Aorta (tissue), 5 donors: ENCODE measurements around the gene MYO18A. TPM values are rescaled to one million over a fixed set of nuclear protein-coding genes. Genes with fewer than 3 reads are reported as not detected.
"Not testable (repeated sequence)": the region's sequence is repeated elsewhere in the genome, so short reads cannot be mapped to it uniquely, and the experiment has no call there.

ENCODE experiments used
- ATAC-seq: fragments of 200-7000 bp; cut with Tn5 transposase; one replicate; pipeline ENCODE4 v1.9.1; 2022; ENCODE audit warnings: moderate library complexity; ENCODE audit not compliant: low FRiP score
- DNase-seq, 2 donors: peaks; one replicate each; pipeline ENCODE4 v3.0.0-alpha.2; 2020
- H3K27ac ChIP-seq, 2 donors: one replicate each; pipeline ENCODE4 v1.5.1; 2013; ENCODE audit warnings: low read length in 2 of 2, mild to moderate bottlenecking in 2 of 2, moderate library complexity in 2 of 2, control low read depth in 1 of 2, inconsistent platforms in 1 of 2, low read depth in 1 of 2
- H3K27me3 ChIP-seq, 2 donors: one replicate each; pipeline ENCODE4 v1.6.1; 2013; ENCODE audit warnings: control low read depth in 1 of 2, low read length in 1 of 2, mild to moderate bottlenecking in 1 of 2, moderate library complexity in 1 of 2; ENCODE audit not compliant: insufficient read depth in 2 of 2, control insufficient read depth in 1 of 2
- H3K36me3 ChIP-seq, 2 donors: one replicate each; pipeline ENCODE4 v1.6.1; 2013; ENCODE audit warnings: control low read depth in 1 of 2, low read length in 1 of 2, mild to moderate bottlenecking in 1 of 2; ENCODE audit not compliant: insufficient read depth in 2 of 2, control insufficient read depth in 1 of 2
- H3K4me1 ChIP-seq, 2 donors: one replicate each; pipeline ENCODE4 v1.6.1; 2013; ENCODE audit warnings: low read length in 2 of 2, control low read depth in 1 of 2, mild to moderate bottlenecking in 1 of 2, moderate library complexity in 1 of 2; ENCODE audit not compliant: insufficient read depth in 2 of 2, control insufficient read depth in 1 of 2
- H3K4me3 ChIP-seq, 2 donors: one replicate each; pipeline ENCODE4 v1.5.1; 2013; ENCODE audit warnings: low read length in 2 of 2, control low read depth in 1 of 2, mild to moderate bottlenecking in 1 of 2
- H3K9me3 ChIP-seq: one replicate; pipeline ENCODE4 v1.6.1; 2013; ENCODE audit warnings: mild to moderate bottlenecking, low read length; ENCODE audit not compliant: control insufficient read depth
- WGBS, 2 donors: extraction: QIAGEN DNeasy Blood & Tissue Kit; methylation state at CpG; one replicate each; pipeline ENCODE4 v1.1.7; 2013; 5-methylcytosine and 5-hydroxymethylcytosine counted together
- intact Hi-C, 2 donors: fragments of 100-400 bp; cut with DNase I; formaldehyde crosslinking; loops; one replicate each; pipeline versions ENCODE4 v1.14.2 to v1.15.0; 2022
- polyA plus RNA-seq, 2 donors: library from polyadenylated mRNA; stranded (reverse); fragments of 200-250 nt; gene quantifications; one replicate each; pipeline ENCODE4 v1.2.3, GENCODE V29; 2013
- total RNA-seq, 2 donors: library from RNA; stranded (reverse); fragmentation: NEBNext Ultra II Directional; extraction: Animal tissue kit (Norgen Biotek cat#: 25700); gene quantifications; one replicate each; pipeline ENCODE4 v1.2.1, GENCODE V29; 2021
- donor health status: healthy with polysubstance abuse.
- donor health status: Bipolar disorder and iron deficiency.
- donor health status: DM: no; HTN: no; CAD: no.
- donor health status: DM: no; HTN: no; CAD: no.
- donor health status: DM: yes; HTN: yes; CAD: no.

MYO18A gene
- total and polyA plus RNA-seq, 4 donors, result 17.4 to 116 (median 104) TPM

DNA sequence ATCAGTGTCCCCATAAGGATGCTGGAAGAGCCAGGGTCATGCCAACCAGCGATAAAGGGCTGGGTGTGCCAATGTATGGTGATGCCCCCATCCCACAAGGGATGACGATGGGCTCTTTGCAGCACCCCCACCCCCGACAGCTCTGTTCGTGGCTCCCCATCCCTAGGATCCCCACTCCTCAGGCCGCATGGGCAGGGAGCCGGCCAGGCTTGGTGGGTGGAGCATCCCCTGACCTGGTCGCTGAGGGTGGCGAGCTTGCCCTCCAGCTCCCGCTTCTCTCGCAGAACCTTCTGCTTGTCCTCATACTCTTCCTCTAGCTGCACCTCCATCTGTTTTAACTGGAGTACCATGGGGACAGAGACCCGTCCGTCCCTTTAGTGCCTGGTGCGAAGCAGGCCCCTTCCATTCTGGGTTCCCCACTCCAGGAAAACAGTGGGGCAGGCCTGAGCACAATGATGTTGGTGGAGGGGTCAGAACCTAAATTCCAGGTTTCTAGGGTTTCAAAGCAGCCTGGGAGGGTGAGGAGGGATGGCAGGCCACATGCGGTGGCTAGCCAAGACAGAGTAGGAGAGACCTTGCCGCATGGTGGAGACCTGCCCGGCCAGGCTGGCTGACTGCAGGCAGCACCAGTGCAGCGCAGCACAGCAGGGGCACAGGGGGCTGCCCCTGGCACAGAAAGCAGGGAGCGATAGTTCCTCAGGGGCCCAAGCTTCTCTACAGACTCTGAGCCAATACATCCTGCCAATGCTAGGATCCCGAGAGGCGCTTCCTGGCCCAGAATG is 86.9 kb downstream of the MYO18A start:
- Histone ChIP-seq H3K27ac (no peak overlapping the region), H3K9me3 (no peaks in the 10 kb centered on the region), H3K36me3 (peaks cover 4 to 33% of the 10 kb centered on the region in 2 donors), H3K4me1 (no peaks in the 10 kb centered on the region), H3K4me3 (no peak overlapping the region), H3K27me3 (no peaks in the 10 kb centered on the region)
- WGBS, 2 donors, result 92% methylated on average over 20 of the region's 20 CpGs
- ATAC-seq (no peak), DNase-seq (no peak)
- intact Hi-C loops, result no loop called here

DNA sequence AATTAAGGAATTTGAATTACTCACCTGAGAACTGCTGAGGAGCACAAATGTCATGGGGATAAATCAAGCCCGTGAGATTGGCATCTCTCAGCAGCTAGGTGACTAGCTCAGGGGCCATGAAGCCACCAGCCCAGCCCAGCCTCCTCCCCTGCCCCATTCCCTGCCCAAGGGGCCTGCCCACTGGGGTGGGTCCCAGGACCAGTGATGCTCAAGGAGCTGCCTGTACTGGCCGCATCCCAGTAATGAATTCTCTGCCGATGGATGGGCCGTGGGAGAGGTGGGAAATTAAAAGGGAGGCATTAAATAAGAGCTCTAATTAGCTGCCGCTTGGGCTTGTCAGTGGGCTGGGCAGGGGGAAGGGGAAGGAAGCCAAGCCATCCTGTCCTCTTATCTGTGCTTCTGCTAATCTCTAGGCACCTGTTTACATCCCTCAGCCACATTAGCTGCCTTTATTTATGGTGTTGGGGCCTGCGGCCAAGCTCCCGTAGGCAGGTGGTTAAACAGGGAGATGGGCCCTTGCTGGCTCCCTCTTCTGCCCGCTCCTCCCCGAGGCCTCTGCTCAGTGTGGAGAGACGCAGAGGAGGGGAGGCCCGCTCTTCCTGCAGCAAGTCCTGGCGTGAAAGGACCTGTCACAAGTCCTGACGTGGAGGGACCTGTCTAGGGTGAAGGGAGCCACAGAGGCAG is 88.5 kb downstream of the MYO18A start:
- DNase-seq, result no peak
- no peak for ATAC-seq
- no peak overlapping the region for H3K4me3 ChIP-seq
- no peaks in the 10 kb centered on the region for H3K9me3 ChIP-seq
- H3K36me3 ChIP-seq, result peaks cover 4 to 28% of the 10 kb centered on the region in 2 donors
- no peaks in the 10 kb centered on the region for H3K4me1 ChIP-seq
- H3K27me3 ChIP-seq, result no peaks in the 10 kb centered on the region
- H3K27ac ChIP-seq, result no peak overlapping the region
- intact Hi-C loops, result no loop called here
- WGBS, 2 donors, result 82 to 86% methylated on average over 13 of the region's 13 CpGs

DNA sequence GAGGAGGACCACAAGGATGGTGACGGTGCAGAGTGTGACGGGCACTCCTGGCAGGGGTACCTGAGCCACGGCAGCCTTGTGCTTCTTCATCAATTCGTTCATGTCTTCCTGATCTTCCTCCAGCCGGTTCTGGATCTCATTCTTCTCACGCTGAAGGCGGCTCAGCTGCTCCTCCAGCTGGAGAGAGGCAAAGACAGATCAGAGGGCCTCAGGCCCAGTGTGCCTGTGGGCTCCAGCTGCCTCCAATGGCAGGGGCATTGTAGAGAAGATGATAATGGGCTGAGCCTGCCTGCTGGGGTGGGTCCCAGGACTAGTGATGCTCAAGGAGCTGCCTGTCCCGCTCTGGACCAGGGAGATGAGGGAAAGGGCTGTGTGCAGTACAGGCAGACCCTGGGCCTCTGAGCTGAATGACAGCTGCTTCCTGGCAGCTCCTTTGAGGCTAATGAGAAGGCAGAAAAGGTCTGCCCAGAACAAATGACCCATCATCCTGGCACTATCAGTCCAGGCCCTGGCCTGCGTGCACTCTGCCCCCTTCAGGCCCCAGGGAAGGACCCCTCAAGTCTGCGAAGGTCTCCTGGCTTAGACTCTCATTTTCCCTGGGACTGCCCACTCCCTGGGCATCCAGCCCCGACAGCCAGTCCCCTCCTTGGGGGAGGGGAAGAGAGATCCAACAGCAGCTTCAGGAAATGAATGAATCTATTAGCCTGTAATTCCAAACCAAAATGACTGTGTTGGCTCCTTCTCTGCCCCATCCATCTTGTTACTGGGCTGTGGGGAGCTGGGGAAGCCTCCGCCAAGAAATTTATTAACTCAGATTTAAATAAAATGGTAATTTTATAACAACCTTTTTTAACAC is 89.2 kb downstream of the MYO18A start:
- DNase-seq (no peak), ATAC-seq (no peak)
- Histone ChIP-seq H3K27ac (no peak overlapping the region), H3K9me3 (no peaks in the 10 kb centered on the region), H3K36me3 (peaks cover 4 to 31% of the 10 kb centered on the region in 2 donors), H3K4me3 (no peak overlapping the region), H3K4me1 (no peaks in the 10 kb centered on the region), H3K27me3 (no peaks in the 10 kb centered on the region)
- 70 to 75% methylated on average over 12 of the region's 12 CpGs for WGBS, 2 donors
- intact Hi-C loops, result no loop called here

DNA sequence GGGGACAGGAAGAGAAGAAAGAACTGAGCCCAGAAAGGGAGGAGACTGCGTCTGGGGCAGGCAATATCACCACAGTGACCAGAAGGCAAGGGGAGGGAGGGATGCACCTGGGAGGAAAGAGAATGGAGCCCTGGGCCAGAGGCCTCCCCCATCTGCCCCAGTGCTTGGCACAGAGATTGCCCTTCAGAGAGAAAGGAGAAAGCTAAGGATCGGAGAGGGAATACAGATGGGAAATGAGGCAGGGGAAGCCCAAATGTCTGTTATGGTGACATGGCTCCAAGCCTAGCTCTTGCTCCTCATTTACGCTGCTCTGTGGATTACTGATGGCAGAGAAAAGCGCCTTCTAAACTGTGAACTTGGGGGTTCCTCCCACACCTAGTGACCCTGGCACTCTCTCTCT is 90.1 kb downstream of the MYO18A start:
- Histone ChIP-seq H3K27ac (no peak overlapping the region), H3K27me3 (no peaks in the 10 kb centered on the region), H3K4me3 (no peak overlapping the region), H3K36me3 (peaks cover 4 to 33% of the 10 kb centered on the region in 2 donors), H3K9me3 (no peaks in the 10 kb centered on the region), H3K4me1 (no peaks in the 10 kb centered on the region)
- 90 to 92% methylated on average over 4 of the region's 4 CpGs for WGBS, 2 donors
- DNase-seq, result no peak
- no peak for ATAC-seq
- intact Hi-C loops, result no loop called here

DNA sequence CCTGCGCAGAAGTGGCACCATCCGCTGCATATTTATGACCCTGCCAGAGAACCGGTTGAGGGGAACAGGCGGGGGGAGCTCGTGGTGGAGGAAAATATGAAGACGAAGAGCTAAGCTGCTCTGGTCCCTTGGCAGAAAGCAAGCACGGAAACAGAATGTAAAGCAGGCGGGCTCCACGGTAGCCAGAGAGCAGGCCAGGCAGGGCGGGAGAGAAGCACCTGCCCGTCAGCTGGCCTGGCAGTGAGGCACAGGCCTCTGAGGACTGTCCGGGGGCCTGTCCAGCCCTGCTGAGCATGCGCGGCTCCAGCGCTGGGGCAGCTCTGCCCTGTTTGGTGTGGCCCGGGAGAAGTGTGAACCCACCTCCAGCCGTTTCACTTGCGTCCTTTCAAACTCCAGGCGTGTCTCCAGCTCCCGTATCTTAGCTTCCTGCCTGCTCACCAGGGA is 90.6 kb downstream of the MYO18A start:
- H3K4me3 ChIP-seq, result no peak overlapping the region
- no peak for DNase-seq
- 76 to 79% methylated on average over 20 of the region's 20 CpGs for WGBS, 2 donors
- no peak for ATAC-seq
- no peaks in the 10 kb centered on the region for H3K4me1 ChIP-seq
- H3K9me3 ChIP-seq, result no peaks in the 10 kb centered on the region
- intact Hi-C loops, result no loop called here
- peaks cover 4 to 33% of the 10 kb centered on the region in 2 donors for H3K36me3 ChIP-seq
- H3K27ac ChIP-seq, result no peak overlapping the region
- no peaks in the 10 kb centered on the region for H3K27me3 ChIP-seq

DNA sequence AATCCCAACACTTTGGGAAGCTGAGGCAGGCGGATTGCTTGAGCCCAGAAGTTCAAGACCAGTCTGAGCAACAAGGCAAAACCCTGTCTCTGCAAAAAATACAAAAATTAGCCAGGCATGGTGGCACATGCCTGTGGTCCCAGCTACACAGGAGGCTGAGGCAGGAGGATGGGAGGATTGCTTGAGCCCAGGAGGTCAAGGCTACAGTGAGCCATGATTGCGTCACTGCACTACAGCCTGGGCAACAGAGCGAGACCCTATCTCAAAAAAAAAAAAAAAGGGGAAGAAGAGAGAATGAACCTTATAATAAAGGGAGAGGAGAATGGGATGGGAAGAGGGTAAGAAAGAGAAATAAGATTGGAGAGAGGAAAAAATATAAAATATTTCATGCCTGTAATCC is 91.4 kb downstream of the MYO18A start:
- intact Hi-C loops, H3K4me3 ChIP-seq, DNase-seq, ATAC-seq, H3K9me3 ChIP-seq, H3K27me3 ChIP-seq, H3K27ac ChIP-seq, H3K4me1 ChIP-seq: not testable (repeated sequence)
- peaks cover 4 to 31% of the 10 kb centered on the region in 2 donors for H3K36me3 ChIP-seq
- WGBS, 2 donors, result 93 to 96% methylated on average over 3 of the region's 3 CpGs

DNA sequence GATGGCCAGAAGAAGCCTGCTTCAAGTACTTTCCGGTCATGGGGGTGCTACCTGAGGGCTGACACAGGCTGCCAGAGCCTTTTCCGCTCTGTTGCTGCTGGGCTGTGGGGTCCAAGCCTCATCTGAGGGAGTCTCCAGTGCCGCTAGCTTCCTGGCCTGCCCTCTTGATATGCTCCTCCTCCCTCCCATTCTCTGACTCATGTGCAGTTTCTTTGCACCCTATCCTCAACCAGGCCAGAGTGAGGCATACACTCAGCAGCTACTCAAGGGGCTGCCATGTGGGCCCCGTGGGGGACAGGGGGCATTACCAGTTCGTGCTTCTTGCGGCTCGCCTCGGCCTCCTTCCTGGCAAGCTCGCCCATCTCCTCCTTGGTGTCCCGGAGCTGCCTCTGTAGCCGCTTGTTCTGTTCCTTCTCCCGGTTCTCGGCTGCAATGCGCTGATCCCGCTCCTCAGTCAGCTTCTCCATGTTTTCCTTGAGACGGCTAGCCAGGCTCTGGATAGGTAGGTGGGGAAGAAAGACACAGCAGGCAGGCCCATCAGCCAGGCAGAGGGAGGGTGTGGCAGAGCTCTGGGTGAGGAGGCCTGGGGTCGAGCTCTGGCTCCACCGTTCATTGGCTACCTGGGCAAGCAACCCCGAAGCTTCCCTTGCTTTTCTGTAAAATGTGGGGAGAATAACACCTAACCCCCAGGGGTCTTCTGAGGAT is 93.4 kb downstream of the MYO18A start:
- ATAC-seq (no peak), DNase-seq (no peak)
- Histone ChIP-seq H3K27me3 (no peaks in the 10 kb centered on the region), H3K4me3 (no peak overlapping the region), H3K4me1 (no peaks in the 10 kb centered on the region), H3K36me3 (peaks cover 4 to 21% of the 10 kb centered on the region in 2 donors), H3K9me3 (no peaks in the 10 kb centered on the region), H3K27ac (no peak overlapping the region)
- intact Hi-C loops, result no loop called here
- 85 to 88% methylated on average over 19 of the region's 19 CpGs for WGBS, 2 donors

DNA sequence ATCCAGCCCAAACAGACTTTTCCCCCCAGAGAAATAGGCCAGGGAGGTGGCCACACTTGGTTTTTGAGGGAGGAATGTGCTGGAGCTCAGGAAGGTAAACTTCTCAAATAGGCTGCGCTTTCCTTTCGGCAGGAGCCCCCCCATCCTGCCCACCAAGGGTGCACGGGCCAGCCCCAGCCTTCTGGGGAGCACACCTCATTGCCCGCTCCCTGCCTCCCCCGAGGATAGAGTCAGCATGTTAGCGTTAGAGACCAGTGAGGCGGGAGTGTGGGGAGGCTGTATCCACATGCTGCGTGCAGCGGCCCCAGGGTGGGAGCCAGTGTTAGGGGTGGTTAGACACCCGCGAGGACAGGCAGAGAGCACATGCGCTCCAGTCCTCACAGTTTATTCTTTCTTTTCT is 95.0 kb downstream of the MYO18A start:
- H3K27me3 ChIP-seq, result no peaks in the 10 kb centered on the region
- no peaks in the 10 kb centered on the region for H3K4me1 ChIP-seq
- DNase-seq, result no peak
- H3K36me3 ChIP-seq, result peaks cover 0 to 17% of the 10 kb centered on the region in 2 donors
- ATAC-seq, result no peak
- intact Hi-C loops, result no loop called here
- 78 to 81% methylated on average over 12 of the region's 12 CpGs for WGBS, 2 donors
- no peak overlapping the region for H3K4me3 ChIP-seq
- no peaks in the 10 kb centered on the region for H3K9me3 ChIP-seq
- H3K27ac ChIP-seq, result no peak overlapping the region
